ENCODE measurements around the gene CDKAL1.
"Not testable (repeated sequence)": the region's sequence is repeated elsewhere in the genome, so short reads cannot be mapped to it uniquely, and the experiment has no call there.

CDKAL1 gene

GRCh38 chr6:20599302-20600051 lies 65.2 kb downstream of the CDKAL1 start:
- DNase-seq, result no peak

GRCh38 chr6:20600831-20601230 lies 66.6 kb downstream of the CDKAL1 start:
- no peak for DNase-seq

- no peak for DNase-seq
Measured at GRCh38 chr6:20604159-20604558, 69.9 kb downstream of the CDKAL1 start.

- no peak for DNase-seq
Measured at GRCh38 chr6:20605061-20605460, 70.8 kb downstream of the CDKAL1 start.

- no peak for DNase-seq
Measured at GRCh38 chr6:20605581-20605980, 71.3 kb downstream of the CDKAL1 start.

GRCh38 chr6:20606831-20607230 lies 72.6 kb downstream of the CDKAL1 start:
- DNase-seq, result no peak

- DNase-seq, result no peak
Measured at GRCh38 chr6:20608356-20608755, 74.1 kb downstream of the CDKAL1 start.

- DNase-seq, result no peak
Measured at GRCh38 chr6:20608905-20609304, 74.6 kb downstream of the CDKAL1 start.

GRCh38 chr6:20609924-20610323 lies 75.7 kb downstream of the CDKAL1 start:
- DNase-seq, result not testable (repeated sequence)

- no peak for DNase-seq
Measured at GRCh38 chr6:20610636-20611370, 76.5 kb downstream of the CDKAL1 start.

- DNase-seq, result not testable (repeated sequence)
Measured at GRCh38 chr6:20617537-20617936, 83.3 kb downstream of the CDKAL1 start.

- no peak for DNase-seq
Measured at GRCh38 chr6:20620043-20620442, 85.8 kb downstream of the CDKAL1 start.

- no peak for DNase-seq
Measured at GRCh38 chr6:20623761-20624160, 89.5 kb downstream of the CDKAL1 start.

GRCh38 chr6:20626165-20626564 lies 91.9 kb downstream of the CDKAL1 start:
- DNase-seq, result no peak

- no peak for DNase-seq
Measured at GRCh38 chr6:20629509-20629908, 95.3 kb downstream of the CDKAL1 start.

GRCh38 chr6:20630136-20630535 lies 95.9 kb downstream of the CDKAL1 start:
- DNase-seq, result no peak

- no peak for DNase-seq
Measured at GRCh38 chr6:20630617-20631548, 96.6 kb downstream of the CDKAL1 start.

- no peak for DNase-seq
Measured at GRCh38 chr6:20631549-20631924, 97.3 kb downstream of the CDKAL1 start.

- DNase-seq, result no peak
Measured at GRCh38 chr6:20632696-20633095, 98.4 kb downstream of the CDKAL1 start.

GRCh38 chr6:20633566-20634340 lies 99.5 kb downstream of the CDKAL1 start:
- no peak for DNase-seq

GRCh38 chr6:20639161-20639560 lies 104.9 kb downstream of the CDKAL1 start:
- no peak for DNase-seq

- no peak for DNase-seq
Measured at GRCh38 chr6:20640181-20640580, 105.9 kb downstream of the CDKAL1 start.

- DNase-seq, result no peak
Measured at GRCh38 chr6:20642441-20642840, 108.2 kb downstream of the CDKAL1 start.
